ENCODE measurements around the gene ESYT2. TPM values are rescaled to one million over a fixed set of nuclear protein-coding genes. Genes with fewer than 3 reads are reported as not detected.

The ESYT2 gene
- total and polyA plus RNA-seq, 2 donors (not counting 1 experiment from before 2014, with no cell fraction given), result 66.0 to 93.0 TPM

- Histone ChIP-seq H3K4me1 (ENCODE audit: control insufficient read depth, extremely low read depth, insufficient read depth, low read length) (no peaks in the 10 kb centered on the region), H4K20me1 (ENCODE audit: control insufficient read depth, extremely low read depth, insufficient read depth, low read length) (no peaks in the 10 kb centered on the region), H3K9ac (ENCODE audit: insufficient read depth, low read length) (no peak overlapping the region), H3K36me3 (ENCODE audit: control insufficient read depth, insufficient read depth, low read length) (peaks cover 6% of the 10 kb centered on the region), H3K9me3 (ENCODE audit: control insufficient read depth, insufficient read depth, low read depth, low read length) (no peaks in the 10 kb centered on the region), H3K79me2 (ENCODE audit: control insufficient read depth, insufficient read depth, low read length) (no peaks in the 10 kb centered on the region), H3K27ac (ENCODE audit: insufficient read depth, low read length) (no peak overlapping the region), H3K4me2 (ENCODE audit: extremely low read depth, insufficient read depth, low read length) (no peak overlapping the region), H3K27me3 (ENCODE audit: control insufficient read depth, insufficient read depth, low read length) (no peaks in the 10 kb centered on the region), H3K4me3 (replicated peaks in 1 of 4; ENCODE audit: control extremely low read depth in 1 of 4, insufficient read depth in 1 of 4, low read depth in 3 of 4, low read length in 4 of 4) (no peak overlapping the region), H2AFZ (ENCODE audit: low read length) (no peak overlapping the region)
- no peak for DNase-seq (ENCODE audit: low read depth in 2 of 2)
- TF ChIP-seq CTCF (conservative IDR thresholded peaks at IDR 0.05 in 1 of 2, IDR thresholded peaks at IDR 0.05 in 1 of 2; ENCODE audit: low read depth in 1 of 2, low read length in 2 of 2) (no peak), EZH2 (IDR thresholded peaks at IDR 0.05; ENCODE audit: low read length, missing control alignments) (no peak)
Observed at GRCh38 chr7:158776474-158776873, 52.8 kb downstream of the ESYT2 start.

GRCh38 chr7:158774952-158775351, 54.4 kb downstream of the ESYT2 start:
- no peaks in the 10 kb centered on the region for H3K9me3 ChIP-seq (ENCODE audit: control insufficient read depth, insufficient read depth, low read depth, low read length)
- no peaks in the 10 kb centered on the region for H3K27me3 ChIP-seq (ENCODE audit: control insufficient read depth, insufficient read depth, low read length)
- no peak overlapping the region for H3K27ac ChIP-seq (ENCODE audit: insufficient read depth, low read length)
- TF ChIP-seq CTCF (conservative IDR thresholded peaks at IDR 0.05 in 1 of 2, IDR thresholded peaks at IDR 0.05 in 1 of 2; ENCODE audit: low read depth in 1 of 2, low read length in 2 of 2) (no peak), EZH2 (IDR thresholded peaks at IDR 0.05; ENCODE audit: low read length, missing control alignments) (no peak)
- no peak overlapping the region for H3K4me3 ChIP-seq (replicated peaks in 1 of 4; ENCODE audit: control extremely low read depth in 1 of 4, insufficient read depth in 1 of 4, low read depth in 3 of 4, low read length in 4 of 4)
- peaks cover 2% of the 10 kb centered on the region for H3K36me3 ChIP-seq (ENCODE audit: control insufficient read depth, insufficient read depth, low read length)
- no peak overlapping the region for H2AFZ ChIP-seq (ENCODE audit: low read length)
- no peak overlapping the region for H3K4me2 ChIP-seq (ENCODE audit: extremely low read depth, insufficient read depth, low read length)
- H3K79me2 ChIP-seq (ENCODE audit: control insufficient read depth, insufficient read depth, low read length), result no peaks in the 10 kb centered on the region
- peak in 1 of 2 donors; percentile 28 for DNase-seq (ENCODE audit: low read depth in 2 of 2)
- no peaks in the 10 kb centered on the region for H3K4me1 ChIP-seq (ENCODE audit: control insufficient read depth, extremely low read depth, insufficient read depth, low read length)
- no peaks in the 10 kb centered on the region for H4K20me1 ChIP-seq (ENCODE audit: control insufficient read depth, extremely low read depth, insufficient read depth, low read length)
- no peak overlapping the region for H3K9ac ChIP-seq (ENCODE audit: insufficient read depth, low read length)

GRCh38 chr7:158772916-158773315, 56.4 kb downstream of the ESYT2 start:
- H2AFZ ChIP-seq (ENCODE audit: low read length), result no peak overlapping the region
- no peaks in the 10 kb centered on the region for H4K20me1 ChIP-seq (ENCODE audit: control insufficient read depth, extremely low read depth, insufficient read depth, low read length)
- H3K4me1 ChIP-seq (ENCODE audit: control insufficient read depth, extremely low read depth, insufficient read depth, low read length), result no peaks in the 10 kb centered on the region
- H3K9me3 ChIP-seq (ENCODE audit: control insufficient read depth, insufficient read depth, low read depth, low read length), result no peaks in the 10 kb centered on the region
- DNase-seq (ENCODE audit: low read depth in 2 of 2), result no peak
- no peak for TF ChIP-seq EZH2 (IDR thresholded peaks at IDR 0.05; ENCODE audit: low read length, missing control alignments)
- peak in 1 of 2 donors; percentile 8 for TF ChIP-seq CTCF (conservative IDR thresholded peaks at IDR 0.05 in 1 of 2, IDR thresholded peaks at IDR 0.05 in 1 of 2; ENCODE audit: low read depth in 1 of 2, low read length in 2 of 2)
- H3K4me3 ChIP-seq (replicated peaks in 1 of 4; ENCODE audit: control extremely low read depth in 1 of 4, insufficient read depth in 1 of 4, low read depth in 3 of 4, low read length in 4 of 4), result no peak overlapping the region
- no peaks in the 10 kb centered on the region for H3K27me3 ChIP-seq (ENCODE audit: control insufficient read depth, insufficient read depth, low read length)
- H3K9ac ChIP-seq (ENCODE audit: insufficient read depth, low read length), result no peak overlapping the region
- no peak overlapping the region for H3K4me2 ChIP-seq (ENCODE audit: extremely low read depth, insufficient read depth, low read length)
- H3K79me2 ChIP-seq (ENCODE audit: control insufficient read depth, insufficient read depth, low read length), result no peaks in the 10 kb centered on the region
- peaks cover 2% of the 10 kb centered on the region for H3K36me3 ChIP-seq (ENCODE audit: control insufficient read depth, insufficient read depth, low read length)
- no peak overlapping the region for H3K27ac ChIP-seq (ENCODE audit: insufficient read depth, low read length)

Data from fibroblast of lung (primary cell).